Endometrial microvascular endothelial cells (primary cell): ENCODE results near the gene MYL2. TPM values are rescaled to one million over a fixed set of nuclear protein-coding genes. Genes with fewer than 3 reads are reported as not detected.
"Not testable (repeated sequence)": the region's sequence is repeated elsewhere in the genome, so short reads cannot be mapped to it uniquely, and the experiment has no call there.

Source experiments
- in situ Hi-C: cut with HindIII; loops from 2 replicates; pipeline ENCODE4 v1.10.0; 2017; ENCODE audit warnings: low sequenced_read_pairs, low pct_unique_long_range_greater_than_20kb; ENCODE audit errors: inconsistent ontology term
- total RNA-seq: library from RNA; depleted of rRNA; stranded (reverse); fragments of >200 nt; gene quantifications from one replicate; pipeline ENCODE4 v1.2.3, GENCODE V29; 2015; ENCODE audit errors: inconsistent ontology term

Gene MYL2
- total RNA-seq, result not detected

- in situ Hi-C loops, result no loop called here
Measured at GRCh38 chr12:110920324-110920910, at the start of gene MYL2. Gene MYL2 (minus strand): TSS chr12:110920579. CDS start chr12:110920529, 50 bp downstream.

GRCh38 chr12:110966081-110966760, 45.8 kb upstream of the MYL2 start:
- in situ Hi-C loops, result no loop called here

- in situ Hi-C loops, result no loop called here
Measured at GRCh38 chr12:110965574-110965973, 45.2 kb upstream of the MYL2 start.

- in situ Hi-C loops, result no loop called here
Measured at GRCh38 chr12:110960795-110961194, 40.4 kb upstream of the MYL2 start.

- in situ Hi-C loops, result no loop called here
Measured at GRCh38 chr12:110957652-110958051, 37.3 kb upstream of the MYL2 start.

GRCh38 chr12:110957159-110957558, 36.8 kb upstream of the MYL2 start:
- in situ Hi-C loops, result no loop called here

GRCh38 chr12:110950867-110951266, 30.5 kb upstream of the MYL2 start:
- in situ Hi-C loops, result not testable (repeated sequence)

- in situ Hi-C loops, result not testable (repeated sequence)
Measured at GRCh38 chr12:110950466-110950865, 30.1 kb upstream of the MYL2 start.

GRCh38 chr12:110948041-110948440, 27.7 kb upstream of the MYL2 start:
- in situ Hi-C loops, result no loop called here

GRCh38 chr12:110943373-110943772, 23.0 kb upstream of the MYL2 start:
- in situ Hi-C loops, result no loop called here

GRCh38 chr12:110941391-110941790, 21.0 kb upstream of the MYL2 start:
- in situ Hi-C loops, result no loop called here

- in situ Hi-C loops, result no loop called here
Measured at GRCh38 chr12:110940933-110941332, 20.6 kb upstream of the MYL2 start.

GRCh38 chr12:110940296-110940695, 19.9 kb upstream of the MYL2 start:
- in situ Hi-C loops, result no loop called here

GRCh38 chr12:110937104-110937641, 16.8 kb upstream of the MYL2 start:
- in situ Hi-C loops, result no loop called here

- in situ Hi-C loops, result no loop called here
Measured at GRCh38 chr12:110936367-110937103, 16.2 kb upstream of the MYL2 start.

- in situ Hi-C loops, result no loop called here
Measured at GRCh38 chr12:110935588-110935987, 15.2 kb upstream of the MYL2 start.

GRCh38 chr12:110934093-110934852, 13.9 kb upstream of the MYL2 start:
- in situ Hi-C loops, result no loop called here

- in situ Hi-C loops, result no loop called here
Measured at GRCh38 chr12:110933326-110933974, 13.1 kb upstream of the MYL2 start.

- in situ Hi-C loops, result no loop called here
Measured at GRCh38 chr12:110932046-110932445, 11.7 kb upstream of the MYL2 start.
